T-helper 1 cell treated with Interleukin-12 subunit alpha and Interleukin-12 subunit beta and Interleukin-4 antibody, amounts not matched to agents 30 ng/mL and 1 ng/mL, for 36 hours (primary cell): ENCODE data around the gene OR51E1. TPM values are rescaled to one million over a fixed set of nuclear protein-coding genes. Genes with fewer than 3 reads are reported as not detected.

Source experiments
- intact Hi-C: fragments of 100-400 bp; cut with micrococcal nuclease; formaldehyde crosslinking; loops from one replicate; pipeline ENCODE4 v1.15.1; 2024
- total RNA-seq: library from RNA; stranded (reverse); gene quantifications from 2 replicates; pipeline ENCODE4 v1.2.3, GENCODE V29; 2022

OR51E1 gene
- total RNA-seq, 1 donor from 2014 or later, result not detected

- intact Hi-C loops, result no loop called here
Observed at GRCh38 chr11:4647766-4648165, 4.0 kb downstream of the OR51E1 start.

DNA sequence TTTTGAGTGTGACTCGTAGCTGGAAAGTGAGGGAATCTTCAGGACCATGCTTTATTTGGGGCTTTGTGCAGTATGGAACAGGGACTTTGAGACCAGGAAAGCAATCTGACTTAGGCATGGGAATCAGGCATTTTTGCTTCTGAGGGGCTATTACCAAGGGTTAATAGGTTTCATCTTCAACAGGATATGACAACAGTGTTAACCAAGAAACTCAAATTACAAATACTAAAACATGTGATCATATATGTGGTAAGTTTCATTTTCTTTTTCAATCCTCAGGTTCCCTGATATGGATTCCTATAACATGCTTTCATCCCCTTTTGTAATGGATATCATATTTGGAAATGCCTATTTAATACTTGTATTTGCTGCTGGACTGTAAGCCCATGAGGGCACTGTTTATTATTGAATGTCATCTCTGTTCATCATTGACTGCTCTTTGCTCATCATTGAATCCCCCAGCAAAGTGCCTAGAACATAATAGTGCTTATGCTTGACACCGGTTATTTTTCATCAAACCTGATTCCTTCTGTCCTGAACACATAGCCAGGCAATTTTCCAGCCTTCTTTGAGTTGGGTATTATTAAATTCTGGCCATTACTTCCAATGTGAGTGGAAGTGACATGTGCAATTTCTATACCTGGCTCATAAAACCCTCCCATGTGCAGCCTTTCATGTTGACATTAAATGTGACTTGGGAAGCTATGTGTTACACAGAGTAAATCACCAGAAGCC, 11.0 kb downstream of the OR51E1 start:
- intact Hi-C loops, result no loop called here

GRCh38 chr11:4658629-4659445, 15.1 kb downstream of the OR51E1 start:
- intact Hi-C loops, result no loop called here

DNA sequence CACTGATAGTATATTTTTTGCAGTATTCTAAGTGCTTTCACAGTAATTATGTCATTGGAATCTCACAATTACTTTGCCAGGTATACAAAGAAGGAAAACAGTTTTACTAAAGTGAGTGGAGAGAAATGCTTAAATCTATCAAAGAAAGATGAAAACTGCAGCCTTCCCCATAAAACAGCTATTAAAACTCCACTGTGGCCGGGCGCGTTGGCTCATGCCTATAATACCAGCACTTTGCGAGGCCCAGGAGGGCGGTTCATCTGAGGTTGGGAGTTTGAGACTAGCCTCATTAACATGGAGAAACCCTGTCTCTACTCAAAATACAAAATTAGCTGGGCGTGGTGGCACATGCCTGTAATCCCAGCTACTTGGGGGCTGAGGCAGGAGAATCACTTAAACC, 19.1 kb downstream of the OR51E1 start:
- intact Hi-C loops, result no loop called here

DNA sequence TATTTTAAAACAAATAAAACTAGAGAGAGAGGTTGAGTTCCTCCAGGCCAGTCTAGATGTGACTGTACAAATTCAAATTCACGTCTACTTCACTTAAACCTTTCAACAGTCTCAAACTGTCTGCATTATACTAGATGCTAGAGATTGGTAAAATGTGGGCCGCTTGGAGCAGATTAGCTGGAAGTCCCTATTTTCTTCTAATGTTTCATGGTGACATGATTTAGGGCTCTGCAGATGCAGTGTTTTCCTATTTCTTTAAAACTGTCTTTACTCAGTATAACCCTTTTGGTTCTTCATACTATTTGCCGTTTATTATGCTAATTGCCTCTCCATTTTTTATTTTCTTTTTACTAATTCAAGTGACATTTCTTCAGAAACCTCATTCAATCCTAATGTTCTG, 20.4 kb downstream of the OR51E1 start:
- intact Hi-C loops, result no loop called here

GRCh38 chr11:4664786-4665185, 21.0 kb downstream of the OR51E1 start:
- intact Hi-C loops, result no loop called here

DNA sequence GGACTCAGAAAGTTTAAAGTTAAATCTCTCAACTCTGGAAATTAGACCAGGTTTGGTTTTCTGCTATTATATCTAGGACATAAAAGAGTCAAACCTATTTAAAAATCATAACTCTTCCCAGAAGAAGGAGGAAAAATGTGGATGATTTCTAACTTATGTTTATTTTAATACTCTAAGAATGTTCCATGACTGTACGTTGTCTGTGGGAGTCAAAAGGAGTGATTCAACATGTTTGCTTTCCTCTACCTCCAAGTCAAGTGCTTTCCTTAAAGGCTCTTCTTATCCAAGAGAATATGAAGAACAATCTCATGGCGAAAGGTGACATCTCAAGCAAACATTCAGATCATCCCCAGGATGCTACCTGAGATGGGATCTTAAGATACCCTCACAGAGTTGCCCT, 21.6 kb downstream of the OR51E1 start:
- intact Hi-C loops, result no loop called here

- intact Hi-C loops, result no loop called here
Observed at GRCh38 chr11:4671741-4672140, 28.0 kb downstream of the OR51E1 start.

GRCh38 chr11:4672470-4672869, 28.7 kb downstream of the OR51E1 start:
- intact Hi-C loops, result no loop called here

DNA sequence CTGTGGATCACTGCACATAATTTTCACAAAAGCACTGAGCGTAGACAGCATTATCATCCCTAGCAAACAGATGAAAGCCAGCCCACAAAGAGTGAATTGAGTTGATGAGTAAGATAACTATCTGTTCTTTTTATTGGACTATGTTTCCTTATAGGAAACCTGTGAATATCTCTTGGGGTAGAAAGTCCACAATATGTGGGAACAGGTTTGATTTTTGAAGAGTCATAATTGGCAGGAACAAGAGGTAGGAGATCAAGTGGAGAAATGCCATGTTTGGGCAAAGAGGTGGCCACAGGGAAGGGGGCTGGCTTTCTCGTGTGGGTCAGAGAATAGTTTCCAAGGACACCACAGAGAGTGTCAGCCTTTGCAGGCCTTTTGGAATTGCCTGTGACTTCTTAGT, 30.0 kb downstream of the OR51E1 start:
- intact Hi-C loops, result no loop called here

GRCh38 chr11:4677948-4678347, 34.2 kb downstream of the OR51E1 start:
- intact Hi-C loops, result no loop called here

GRCh38 chr11:4680341-4680740, 36.6 kb downstream of the OR51E1 start:
- intact Hi-C loops, result no loop called here

DNA sequence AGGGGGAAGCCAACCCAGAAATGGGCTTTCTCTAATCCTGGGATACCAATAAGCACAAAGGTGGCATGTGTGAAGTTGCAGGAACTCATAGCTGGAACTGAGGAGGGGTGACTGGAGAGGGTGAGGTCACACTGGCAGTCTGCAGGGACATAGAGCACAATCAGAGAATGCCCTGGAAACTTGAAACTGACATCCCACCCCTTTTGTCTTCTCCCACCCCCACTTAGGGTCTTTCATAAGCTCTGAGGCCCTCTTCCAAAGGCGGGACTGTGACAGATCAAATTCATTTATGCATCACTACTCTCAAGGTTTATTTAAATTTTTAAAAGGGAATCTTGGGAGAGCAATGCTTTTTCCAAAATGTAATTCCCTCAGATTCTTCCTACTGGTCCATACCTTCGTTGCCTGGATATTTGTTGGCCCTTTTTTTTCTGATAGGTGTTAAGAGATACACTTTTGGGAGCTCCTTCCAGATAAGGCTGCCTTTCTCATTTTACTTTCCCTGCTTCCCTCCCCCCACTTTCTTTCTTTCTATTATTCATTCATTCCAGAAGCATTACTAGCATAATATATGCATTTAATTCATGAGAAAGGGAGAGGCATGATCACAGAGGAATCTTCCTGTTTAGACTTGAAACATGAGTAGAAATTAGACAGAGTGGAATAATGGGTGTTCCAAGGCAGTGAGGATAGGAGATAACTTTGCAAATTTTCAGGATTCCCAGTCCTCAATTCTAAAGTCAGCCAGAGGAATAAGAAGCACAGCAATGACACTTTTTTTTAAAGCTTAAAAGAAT, 39.0 kb downstream of the OR51E1 start:
- intact Hi-C loops, result no loop called here

- intact Hi-C loops, result no loop called here
Observed at GRCh38 chr11:4684631-4685285, 41.0 kb downstream of the OR51E1 start.

DNA sequence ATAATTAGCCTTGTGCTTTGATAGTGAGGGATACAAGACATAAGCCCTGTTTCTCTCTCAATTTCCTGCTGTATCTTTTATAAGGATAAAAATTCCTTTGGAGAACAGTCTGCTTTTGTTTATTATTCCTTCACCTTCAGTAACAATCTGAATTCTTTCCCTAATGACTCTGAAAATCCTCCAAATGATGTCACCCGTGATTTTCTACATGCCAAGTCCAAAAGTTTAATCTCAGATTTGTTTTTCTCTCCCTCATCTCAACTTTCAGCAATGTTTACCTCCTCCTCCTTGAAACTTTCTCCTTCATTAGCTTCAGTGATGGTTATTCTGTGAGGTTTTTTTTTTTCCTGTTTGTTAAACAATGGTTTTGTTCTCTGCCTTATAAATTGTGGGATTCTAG, 51.7 kb downstream of the OR51E1 start:
- intact Hi-C loops, result no loop called here

DNA sequence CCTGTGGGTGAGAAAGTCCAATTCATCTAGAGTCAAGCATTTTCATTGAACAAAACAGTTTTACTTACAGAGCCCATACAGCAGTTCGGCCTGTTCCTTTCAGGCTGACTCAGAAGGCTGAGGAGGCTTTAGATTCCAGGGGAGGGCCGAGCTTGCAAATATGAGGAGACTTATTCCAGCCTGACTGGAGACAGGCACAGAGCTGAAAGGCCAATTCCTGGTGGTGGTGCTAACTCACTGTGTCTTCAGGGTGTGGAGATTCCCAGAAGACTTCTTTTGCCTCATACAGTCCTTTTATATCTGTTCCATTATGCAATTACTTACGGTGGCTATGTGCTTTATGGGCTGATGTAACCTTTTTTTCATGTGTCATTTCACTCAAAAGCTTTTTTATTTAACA, 53.8 kb downstream of the OR51E1 start, which contains the start of gene OR51E2:
TSS of gene OR51E2 (minus strand) at position 269 of the 400 bp plus-strand sequence. CDS start 15,142 bp downstream, outside the sequence.
- intact Hi-C loops, result no loop called here

DNA sequence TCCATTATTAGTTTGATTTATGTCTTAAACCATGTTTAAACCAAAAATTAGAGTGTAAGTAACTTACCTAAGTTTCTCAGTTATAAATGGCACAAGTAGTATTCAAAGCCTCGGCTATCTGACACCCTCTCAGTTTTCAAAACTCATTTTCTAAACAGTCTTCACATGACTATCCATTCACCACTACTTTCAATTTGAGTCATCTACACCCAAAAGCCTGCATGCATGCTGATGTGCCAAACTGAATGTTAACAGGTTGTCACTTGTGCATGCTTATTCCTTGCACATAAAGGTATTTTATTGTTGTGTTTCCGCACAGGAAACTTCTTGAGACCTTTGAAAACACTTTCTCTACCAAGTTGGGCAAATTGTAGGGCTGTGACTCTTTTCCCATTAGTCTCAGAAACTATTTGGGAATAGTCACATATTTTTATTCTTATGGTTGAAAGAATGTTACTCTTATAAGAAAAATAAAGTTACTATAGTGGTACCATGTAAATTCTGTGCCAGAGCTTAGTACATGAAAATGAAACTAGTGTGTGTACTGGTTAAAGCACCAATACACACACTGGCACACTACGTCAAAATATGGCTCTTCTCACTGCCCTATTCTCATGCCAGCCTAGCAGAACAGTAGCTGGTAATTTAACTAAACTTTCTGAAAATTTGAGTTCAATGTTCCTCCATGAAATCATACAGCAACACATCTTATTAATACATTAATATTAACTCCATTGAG, 56.1 kb downstream of the OR51E1 start:
- intact Hi-C loops, result no loop called here

DNA sequence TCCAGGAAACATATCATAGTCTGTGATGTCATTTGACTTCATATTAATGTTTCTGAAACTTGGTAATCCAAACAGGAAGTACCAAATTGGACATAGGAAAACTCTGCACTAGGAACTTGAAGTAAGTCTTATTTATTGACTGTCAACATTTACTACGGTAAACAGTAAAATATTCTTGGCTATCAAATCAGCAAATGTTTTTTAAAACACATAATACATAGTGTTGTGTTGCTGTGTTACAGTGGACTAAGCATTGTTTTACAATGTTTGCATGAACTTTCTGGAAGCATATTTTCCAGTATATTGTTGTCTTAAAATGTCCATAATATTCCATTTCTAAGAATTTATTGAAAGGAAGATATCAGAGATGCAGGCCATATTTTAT, 56.6 kb downstream of the OR51E1 start:
- intact Hi-C loops, result no loop called here

- intact Hi-C loops, result no loop called here
Observed at GRCh38 chr11:4704054-4704789, 60.4 kb downstream of the OR51E1 start, which contains the start of gene MMP26. TSS of gene MMP26 (plus strand) at chr11:4704784.

- intact Hi-C loops, result no loop called here
Observed at GRCh38 chr11:4704790-4705334, 61.1 kb downstream of the OR51E1 start.
